K562 (cell line): ENCODE results near the gene TAS2R40. TPM values are rescaled to one million over a fixed set of nuclear protein-coding genes. Genes with fewer than 3 reads are reported as not detected.
A peak's percentile ranks its signal among the peaks of the same experiment; 100 is the strongest.

ENCODE experiments used
- ARID3A ChIP-seq: IDR thresholded peaks from 2 replicates; pipeline ENCODE4 v1.6.1; 2012; ENCODE audit warnings: low read depth, low read length, improper control_type of control experiment, borderline replicate concordance
- BRCA1 ChIP-seq, 2 experiments: fragments of 450-650 bp in 1 of 2; sonication (generic) in 1 of 2; formaldehyde crosslinking in 1 of 2; IDR thresholded peaks; 2 replicates each; pipeline versions ENCODE4 v1.5.0 to v1.6.1; 2017 to 2020; ENCODE audit warnings: mild to moderate bottlenecking in 1 of 2, missing genetic modification reagents in 1 of 2
- CBX3 ChIP-seq, 2 experiments: IDR thresholded peaks; 1 replicate in 1 of 2; 2 replicates in 1 of 2; pipeline ENCODE4 v1.6.1; 2012; ENCODE audit warnings: inconsistent platforms in 2 of 2, low read length in 2 of 2, borderline replicate concordance in 1 of 2, control low read depth in 1 of 2
- CTBP1 ChIP-seq: fragments of 450-650 bp; IDR thresholded peaks from 2 replicates; pipeline ENCODE4 v1.6.1; 2016; ENCODE audit warnings: borderline replicate concordance
- ETS1 ChIP-seq: conservative IDR thresholded peaks from 2 replicates; pipeline ENCODE4 v1.6.1; 2011; ENCODE audit warnings: low read depth, mild to moderate bottlenecking, low read length; ENCODE audit not compliant: control insufficient read depth
- ETV1 ChIP-seq: fragments of 450-650 bp; conservative IDR thresholded peaks from 2 replicates; pipeline ENCODE4 v1.6.1; 2016; ENCODE audit warnings: missing genetic modification characterization, control low read depth, low read depth, missing compliant biosample characterization
- FOXK2 ChIP-seq, 2 experiments: fragments of 450-650 bp; IDR thresholded peaks in 1 of 2; conservative IDR thresholded peaks in 1 of 2; 2 replicates each; pipeline ENCODE4 v1.6.1; 2016; ENCODE audit warnings: low read depth in 2 of 2, mild to moderate bottlenecking in 1 of 2
- HDAC2 ChIP-seq: fragments of 450-650 bp; IDR thresholded peaks from 2 replicates; pipeline ENCODE4 v1.6.1; 2016; ENCODE audit warnings: mild to moderate bottlenecking
- KAT2B ChIP-seq: IDR thresholded peaks from one replicate; pipeline ENCODE4 v1.6.1; 2012; ENCODE audit warnings: low read depth, mild to moderate bottlenecking, control low read depth, inconsistent platforms, low read length, moderate library complexity
- MEF2D ChIP-seq: conservative IDR thresholded peaks from 2 replicates; pipeline ENCODE4 v1.6.1; 2016; ENCODE audit warnings: low read depth, missing genetic modification characterization, missing compliant biosample characterization
- NCOA4 ChIP-seq: fragments of 450-650 bp; IDR thresholded peaks from 2 replicates; pipeline ENCODE4 v1.6.1; 2018; ENCODE audit warnings: mild to moderate bottlenecking; ENCODE audit not compliant: partially characterized antibody
- RBM14 ChIP-seq: fragments of 200-400 bp; formaldehyde crosslinking; IDR thresholded peaks from 2 replicates; pipeline ENCODE4 v1.6.1; 2018; ENCODE audit warnings: low read depth, mild to moderate bottlenecking, low read length, moderate library complexity, borderline replicate concordance; ENCODE audit not compliant: insufficient read depth
- RBM22 ChIP-seq: fragments of 200-400 bp; formaldehyde crosslinking; IDR thresholded peaks from 2 replicates; pipeline ENCODE4 v1.6.1; 2018; ENCODE audit warnings: low read length, low read depth; ENCODE audit not compliant: poor library complexity, severe bottlenecking
- SNRNP70 ChIP-seq: fragments of 200-400 bp; formaldehyde crosslinking; optimal IDR thresholded peaks from 2 replicates; pipeline ENCODE3; 2017; ENCODE audit warnings: low read depth, low read length
- TOE1 ChIP-seq, 2 experiments: fragments of 450-650 bp in 1 of 2; sonication (generic) in 1 of 2; formaldehyde crosslinking in 1 of 2; IDR thresholded peaks; 2 replicates each; pipeline versions ENCODE4 v1.7.1 to v1.8.0; 2016 to 2022; ENCODE audit warnings: borderline replicate concordance in 2 of 2, mild to moderate bottlenecking in 2 of 2, antibody characterized with exemption in 1 of 2, inconsistent platforms in 1 of 2, low read depth in 1 of 2, missing genetic modification reagents in 1 of 2, moderate library complexity in 1 of 2
- ZBTB9 ChIP-seq: fragments of 450-650 bp; formaldehyde crosslinking; IDR thresholded peaks from 2 replicates; pipeline ENCODE4 v1.4.0; 2020; ENCODE audit warnings: mild to moderate bottlenecking, moderate library complexity
- ZFP36 ChIP-seq: fragments of 150-350 bp; IDR thresholded peaks from 2 replicates; pipeline ENCODE4 v1.6.1; 2018; ENCODE audit warnings: low read length, low read depth; ENCODE audit not compliant: partially characterized antibody
- ZNF398 ChIP-seq: fragments of 250-450 bp; sonication (Bioruptor Pico); IDR thresholded peaks from 2 replicates; pipeline ENCODE4 v1.8.0; 2021; ENCODE audit warnings: moderate library complexity, mild to moderate bottlenecking, inconsistent platforms
- ZNF57 ChIP-seq: fragments of 450-650 bp; formaldehyde crosslinking; IDR thresholded peaks from 2 replicates; pipeline ENCODE4 v1.4.0; 2020; ENCODE audit warnings: mild to moderate bottlenecking, moderate library complexity
- ZNF586 ChIP-seq: fragments of 450-650 bp; formaldehyde crosslinking; conservative IDR thresholded peaks from 2 replicates; pipeline ENCODE4 v1.4.0; 2020; ENCODE audit warnings: mild to moderate bottlenecking, moderate library complexity
- ZNF699 ChIP-seq: fragments of 250-450 bp; sonication (Bioruptor Pico); IDR thresholded peaks from 2 replicates; pipeline ENCODE4 v1.8.0; 2021; ENCODE audit warnings: mild to moderate bottlenecking, moderate library complexity; ENCODE audit not compliant: insufficient replicate concordance
- ZNF75A ChIP-seq: fragments of 450-650 bp; formaldehyde crosslinking; IDR thresholded peaks from 2 replicates; pipeline ENCODE4 v1.4.0; 2020; ENCODE audit warnings: mild to moderate bottlenecking
- polyA plus RNA-seq, 8 experiments: library from polyadenylated mRNA; depleted of rRNA in 4 of 8; stranded (reverse) in 5 of 8; unstranded in 3 of 8; fragments of >200 nt; fragmentation: Nextera tagmentation in 2 of 8; fragmentation: Illumina TruSeq in 1 of 8; extraction: Ambion mirVana in 2 of 8; extraction: Trizol in 1 of 8; gene quantifications; 2 replicates each; pipeline versions ENCODE4 v1.2.1 to v1.2.3, GENCODE V29; 2011 to 2014; ENCODE audit warnings: inconsistent platforms in 1 of 8, missing spikeins in 1 of 8
- total RNA-seq, 7 experiments: library from RNA; depleted of rRNA in 6 of 7; stranded (reverse); fragments of >200 nt in 6 of 7; fragmentation: Illumina TruSeq in 2 of 7; extraction: Trizol in 2 of 7; gene quantifications; 2 replicates each; pipeline versions ENCODE4 v1.2.1 to v1.2.3, GENCODE V29; 2011 to 2021; ENCODE audit warnings: low replicate concordance in 1 of 7

The TAS2R40 gene
- total and polyA plus RNA-seq, 9 of the 15 experiments (the other 6 are each of a cell fraction or from before 2014, with no cell fraction given), result not detected

GRCh38 chr7:143258831-143259230 is 37.0 kb downstream of the TAS2R40 start (continued):
- no peak for TF ChIP-seq ZNF398 (CRISPR knock-in tag)
- TF ChIP-seq TOE1 (IDR thresholded peaks at IDR 0.05; ENCODE audit: borderline replicate concordance), result no peak
- no peak for TF ChIP-seq TOE1 (CRISPR knock-in tag; IDR thresholded peaks at IDR 0.05; ENCODE audit: borderline replicate concordance, low read depth)
- no peak for TF ChIP-seq NCOA4
- TF ChIP-seq CBX3 (IDR thresholded peaks at IDR 0.05; ENCODE audit: borderline replicate concordance in 1 of 2, low read length in 2 of 2), result no peak
- no peak for TF ChIP-seq ETS1
- TF ChIP-seq MEF2D (tag), result no peak
- no peak for TF ChIP-seq ZNF57 (CRISPR knock-in tag)
- no peak for TF ChIP-seq HDAC2
- TF ChIP-seq ARID3A, result peak; percentile 51; the same call in 1 of the 2 replicates
- TF ChIP-seq ZNF586, result no peak
- TF ChIP-seq RBM22, result no peak
- no peak for TF ChIP-seq ETV1 (tag)
- TF ChIP-seq CTBP1, result no peak
- TF ChIP-seq RBM14, result no peak
- no peak for TF ChIP-seq ZBTB9
- no peak for TF ChIP-seq KAT2B
- TF ChIP-seq BRCA1 (IDR thresholded peaks at IDR 0.05), result no peak
- TF ChIP-seq BRCA1 (CRISPR knock-in tag; IDR thresholded peaks at IDR 0.05), result no peak
- TF ChIP-seq SNRNP70, result no peak
- TF ChIP-seq ZNF699 (CRISPR knock-in tag), result no peak
- TF ChIP-seq ZNF75A (CRISPR knock-in tag), result no peak
- no peak for TF ChIP-seq ZFP36
- TF ChIP-seq FOXK2 (conservative IDR thresholded peaks at IDR 0.05 in 1 of 2, IDR thresholded peaks at IDR 0.05 in 1 of 2; ENCODE audit: low read depth in 2 of 2), result peak in 1 of 2 experiments; percentile 45; a peak in 2 of 4 replicates
